SK-N-SH (cell line): ENCODE results near the gene SCARB2.

Experiments
- CTCF ChIP-seq: fragments of 200-600 bp; sonication (generic); IDR thresholded peaks from 2 replicates; pipeline ENCODE4 v1.6.1; 2017; ENCODE audit warnings: antibody characterized with exemption, mild to moderate bottlenecking, moderate library complexity
- EP300 ChIP-seq, 2 experiments: IDR thresholded peaks; 2 replicates each; pipeline versions ENCODE4 v1.4.0 to v1.6.1; 2012; ENCODE audit warnings: borderline replicate concordance in 1 of 2, low read depth in 1 of 2, low read length in 1 of 2
- FOXJ3 ChIP-seq: sonication (generic); formaldehyde crosslinking; IDR thresholded peaks from 2 replicates; pipeline ENCODE4 v1.5.1; 2020; ENCODE audit warnings: mild to moderate bottlenecking, missing genetic modification reagents
- NFIC ChIP-seq: IDR thresholded peaks from 2 replicates; pipeline ENCODE4 v1.4.0; 2012; ENCODE audit warnings: borderline replicate concordance
- NRF1 ChIP-seq: IDR thresholded peaks from 2 replicates; pipeline ENCODE4 v1.6.1; 2012; ENCODE audit warnings: low read depth, mild to moderate bottlenecking, low read length
- POLR2AphosphoS5 ChIP-seq: IDR thresholded peaks from 2 replicates; pipeline ENCODE4 v1.6.1; 2012; ENCODE audit warnings: low read depth, low read length
- RCOR1 ChIP-seq: fragments of 150-350 bp; IDR thresholded peaks from 2 replicates; pipeline ENCODE4 v1.6.1; 2017; ENCODE audit warnings: antibody characterized with exemption, low read length
- REST ChIP-seq: IDR thresholded peaks from 2 replicates; pipeline ENCODE4 v1.6.1; 2012; ENCODE audit warnings: mild to moderate bottlenecking, low read depth, low read length, moderate library complexity
- TEAD4 ChIP-seq: IDR thresholded peaks from 2 replicates; pipeline ENCODE4 v1.4.0; 2012; ENCODE audit warnings: mild to moderate bottlenecking, borderline replicate concordance; ENCODE audit not compliant: insufficient read depth

DNA sequence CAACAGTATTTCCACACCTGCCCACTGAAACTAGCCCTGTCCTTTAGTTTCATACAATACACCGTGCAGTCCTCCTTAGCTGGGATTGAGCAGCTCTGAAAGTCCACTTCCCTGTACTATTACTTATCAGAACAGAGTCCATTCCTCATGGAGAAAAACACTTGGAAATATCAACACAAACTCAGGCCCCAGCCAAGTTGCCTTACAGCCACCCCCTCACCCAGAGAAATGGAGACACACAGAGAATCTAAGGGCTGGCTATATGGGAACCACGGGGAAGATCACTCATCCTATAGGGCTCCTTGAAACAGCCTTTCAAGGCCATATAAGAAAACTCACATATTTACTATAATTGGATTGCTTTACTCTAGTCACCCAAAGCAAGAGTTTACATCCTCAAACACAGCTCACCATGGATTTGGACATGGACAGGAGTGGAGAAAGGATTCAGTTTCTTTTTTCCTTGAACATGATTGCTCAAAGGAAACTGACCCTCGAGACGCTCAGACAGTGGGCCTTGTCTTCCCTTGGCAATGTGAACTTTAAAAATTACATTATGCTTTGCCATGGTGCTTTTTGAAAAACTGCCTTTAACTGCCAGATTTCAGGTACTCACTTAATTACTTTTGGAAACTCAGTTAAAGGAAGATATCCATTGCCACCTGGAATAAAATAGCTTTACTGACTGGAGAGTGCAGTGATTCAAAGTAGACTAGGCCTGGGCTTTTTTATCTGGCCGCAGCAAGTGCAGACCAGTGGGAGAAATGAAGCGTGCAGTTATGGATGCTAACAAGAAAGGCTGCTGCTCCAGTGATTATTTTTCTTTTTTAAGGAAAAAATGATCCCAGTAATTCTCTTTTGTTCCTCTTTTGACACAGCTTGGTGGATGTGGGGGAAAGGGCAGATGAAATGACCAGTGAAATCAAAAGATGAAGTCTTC, 1.6 kb downstream of the SCARB2 start:
- no peak for TF ChIP-seq REST
- TF ChIP-seq CTCF = no peak
- no peak for TF ChIP-seq RCOR1
- TF ChIP-seq NFIC = no peak
- TF ChIP-seq NRF1 = no peak
- TF ChIP-seq POLR2AphosphoS5 = no peak
- no peak for TF ChIP-seq FOXJ3 (CRISPR knock-in tag)
- no peak for TF ChIP-seq EP300 (IDR thresholded peaks at IDR 0.05; ENCODE audit: borderline replicate concordance in 1 of 2, low read depth in 1 of 2, low read length in 1 of 2)
- TF ChIP-seq TEAD4 = no peak
